Measurements from ENCODE around the gene SAMD11.
"Not testable (repeated sequence)": the region's sequence is repeated elsewhere in the genome, so short reads cannot be mapped to it uniquely, and the experiment has no call there.

Gene SAMD11

GRCh38 chr1:890661-891060, 33.1 kb upstream of the SAMD11 start:
- no peak for TF ChIP-seq CTCF (IDR thresholded peaks at IDR 0.05; ENCODE audit: insufficient read depth, missing control alignments)
- FAIRE-seq, result no peak
- DNase-seq (ENCODE audit: insufficient read length, low spot score), result no peak

- FAIRE-seq (no peak), DNase-seq (ENCODE audit: insufficient read length, low spot score) (no peak)
- TF ChIP-seq CTCF (IDR thresholded peaks at IDR 0.05; ENCODE audit: insufficient read depth, missing control alignments), result no peak
Measured at GRCh38 chr1:897226-897625, 26.5 kb upstream of the SAMD11 start.

- DNase-seq (ENCODE audit: insufficient read length, low spot score); FAIRE-seq: not testable (repeated sequence)
Measured at GRCh38 chr1:897951-898350, 25.8 kb upstream of the SAMD11 start.

GRCh38 chr1:899636-900317, 23.9 kb upstream of the SAMD11 start:
- DNase-seq (ENCODE audit: insufficient read length, low spot score), result no peak
- no peak for TF ChIP-seq CTCF (IDR thresholded peaks at IDR 0.05; ENCODE audit: insufficient read depth, missing control alignments)
- no peak for FAIRE-seq

GRCh38 chr1:901108-901859, 22.4 kb upstream of the SAMD11 start:
- TF ChIP-seq CTCF (IDR thresholded peaks at IDR 0.05; ENCODE audit: insufficient read depth, missing control alignments), result no peak
- FAIRE-seq, result no peak
- DNase-seq (ENCODE audit: insufficient read length, low spot score), result no peak

GRCh38 chr1:902802-903201, 20.9 kb upstream of the SAMD11 start:
- no peak for TF ChIP-seq CTCF (IDR thresholded peaks at IDR 0.05; ENCODE audit: insufficient read depth, missing control alignments)
- DNase-seq (ENCODE audit: insufficient read length, low spot score) (no peak), FAIRE-seq (no peak)

GRCh38 chr1:903305-903704, 20.4 kb upstream of the SAMD11 start:
- FAIRE-seq (no peak), DNase-seq (ENCODE audit: insufficient read length, low spot score) (no peak)
- TF ChIP-seq CTCF (IDR thresholded peaks at IDR 0.05; ENCODE audit: insufficient read depth, missing control alignments), result no peak

Data from D721Med (cell line).